GM19468 (cell line): ENCODE data around the gene KIRREL2.
"Not testable (repeated sequence)": the region's sequence is repeated elsewhere in the genome, so short reads cannot be mapped to it uniquely, and the experiment has no call there.

Experiments used
- ATAC-seq: cut with Tn5 transposase; IDR thresholded peaks from one replicate; pipeline ENCODE4 v1.9.1; 2021; ENCODE audit warnings: mild to moderate bottlenecking, moderate library complexity, moderate number of reproducible peaks; ENCODE audit not compliant: unreplicated experiment; ENCODE audit errors: extremely low read depth

The KIRREL2 gene

DNA sequence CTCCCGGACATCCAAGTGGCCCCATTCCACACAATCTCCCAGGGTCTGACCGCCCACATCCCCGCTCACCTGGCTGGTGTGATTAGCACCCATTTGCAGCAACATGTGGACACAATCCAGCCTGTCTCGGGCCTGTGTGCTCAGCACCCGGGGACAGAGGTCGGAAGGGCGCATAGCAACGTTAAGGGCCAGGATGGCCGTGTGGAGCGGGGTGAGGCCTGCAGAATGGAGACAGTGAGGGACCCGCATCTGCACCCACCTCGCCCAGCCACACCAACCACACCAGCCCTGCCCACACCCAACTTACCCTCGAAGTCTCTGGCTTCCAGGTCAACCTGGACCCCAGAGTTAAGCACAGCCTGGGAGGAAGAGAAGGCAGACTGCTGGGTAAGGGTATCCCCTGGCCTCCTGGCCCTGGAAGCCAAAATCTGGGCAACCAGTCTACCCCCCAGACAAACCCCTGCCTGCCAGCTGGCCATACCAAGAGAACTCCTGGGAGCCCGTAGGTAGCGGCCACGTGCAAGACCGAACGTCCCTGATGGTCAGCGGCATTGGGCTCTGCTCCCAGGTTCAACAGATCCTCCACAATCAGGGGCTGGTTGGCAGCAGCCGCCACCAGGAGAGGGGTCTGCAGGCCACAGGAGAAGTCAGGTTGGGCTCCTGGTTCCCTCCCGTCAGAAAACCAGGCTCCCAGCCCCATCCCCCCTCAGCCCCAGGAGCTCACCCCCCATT lies 39.4 kb downstream of the KIRREL2 start:
- ATAC-seq, result no peak

DNA sequence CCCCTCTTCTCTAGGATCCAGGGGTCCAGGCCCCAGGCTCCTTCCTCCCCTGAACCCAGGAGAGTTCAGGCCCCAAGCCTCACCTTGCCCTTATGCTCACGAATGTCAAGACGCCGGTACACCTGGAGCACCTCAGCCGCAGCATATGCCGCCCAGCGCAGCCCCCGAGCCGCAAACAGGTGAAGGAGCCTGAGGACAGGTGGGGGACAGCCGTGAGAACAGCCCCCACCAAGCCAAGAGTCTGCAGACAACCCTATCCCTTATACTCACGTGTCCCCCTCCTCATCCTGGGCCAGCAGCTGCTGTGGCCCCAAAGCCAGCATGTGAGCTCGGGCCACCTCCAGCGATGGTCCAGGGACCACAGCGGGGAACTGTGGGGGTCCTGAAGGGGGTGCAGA lies 39.9 kb downstream of the KIRREL2 start:
- ATAC-seq, result no peak

DNA sequence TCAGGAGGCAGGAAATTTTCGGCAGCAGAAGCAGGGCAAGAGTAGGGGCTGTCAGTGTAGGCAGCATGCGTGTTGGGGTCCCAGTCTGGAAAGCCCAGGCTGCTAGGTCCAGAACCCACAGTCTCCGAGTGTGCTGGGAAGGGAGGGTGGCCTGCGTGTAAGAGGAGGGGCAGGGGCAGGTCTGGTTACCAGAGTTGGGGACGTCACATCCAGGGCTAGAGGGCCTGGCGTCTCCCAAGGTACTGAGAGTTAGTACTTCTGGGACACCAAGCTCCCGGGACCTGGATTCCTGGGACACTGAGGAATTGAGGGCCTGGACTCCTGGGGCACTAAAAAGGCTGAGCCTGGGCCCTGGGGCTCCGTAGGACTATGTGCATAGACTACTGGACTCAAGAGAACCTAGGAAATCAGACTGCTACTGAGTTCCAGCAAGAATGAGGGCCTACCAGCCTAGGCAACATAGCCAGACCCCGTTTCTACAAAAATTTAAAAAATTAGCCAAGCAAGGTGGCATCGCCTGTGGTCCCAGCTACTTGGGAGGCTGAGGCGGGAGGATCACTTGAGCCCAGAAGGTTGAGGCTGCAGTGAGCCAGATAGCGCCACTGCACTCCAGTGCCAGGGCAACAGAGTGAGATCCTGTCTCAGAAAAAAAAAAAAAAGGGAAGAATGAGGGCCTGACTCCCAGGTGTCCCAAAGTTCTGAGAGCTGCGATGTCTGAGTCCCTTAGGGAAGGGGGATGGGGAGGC lies 41.2 kb downstream of the KIRREL2 start:
- no peak for ATAC-seq

DNA sequence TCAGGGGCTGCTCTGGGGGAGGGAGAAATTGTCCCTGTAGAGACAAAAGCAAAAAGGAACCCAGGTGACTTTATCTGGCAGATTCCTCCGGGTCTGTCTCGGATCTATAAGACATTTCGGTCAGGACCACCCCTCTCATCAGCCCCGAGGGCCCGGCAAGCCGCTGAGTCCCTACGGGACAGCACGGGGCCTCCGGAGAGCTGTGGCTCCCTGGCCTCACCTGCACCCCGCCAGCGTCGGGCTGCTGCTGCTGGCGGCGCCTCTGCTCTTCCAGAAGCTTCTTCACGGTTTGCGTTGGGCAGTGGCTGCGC lies 41.7 kb downstream of the KIRREL2 start:
- no peak for ATAC-seq

DNA sequence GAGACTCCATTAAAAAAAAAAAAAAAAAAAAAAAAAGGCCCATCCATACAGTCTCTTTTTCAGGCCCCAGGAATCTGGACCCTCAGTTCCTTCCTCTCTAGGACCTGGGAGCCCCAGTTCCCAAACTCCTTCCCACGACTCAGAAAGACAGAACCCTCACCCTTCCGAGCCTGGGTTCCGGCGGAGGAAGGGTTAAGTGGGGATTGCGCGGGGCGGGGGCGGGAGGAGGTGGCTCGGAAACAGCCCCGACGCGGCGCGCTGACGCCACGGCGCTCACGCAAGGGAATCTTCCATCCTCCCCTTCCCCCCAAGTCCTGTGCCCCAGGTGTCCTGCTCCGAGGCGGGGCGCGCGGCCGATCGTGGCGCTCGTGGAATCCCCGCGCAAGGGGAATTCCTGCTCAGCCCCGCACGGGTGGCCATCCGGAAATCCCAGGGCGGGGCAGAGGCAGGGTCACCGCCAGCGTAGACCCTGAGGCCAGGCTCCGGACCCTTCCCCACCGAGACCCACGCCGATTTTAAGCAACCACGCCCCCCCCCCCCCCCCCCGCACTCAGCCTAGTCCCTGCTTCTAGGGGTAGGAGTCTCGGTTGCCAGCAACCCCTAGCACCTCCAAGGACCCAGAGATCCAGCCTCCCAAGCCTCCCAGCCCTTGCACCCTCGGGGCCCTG lies 43.0 kb downstream of the KIRREL2 start:
- ATAC-seq, result no peak

DNA sequence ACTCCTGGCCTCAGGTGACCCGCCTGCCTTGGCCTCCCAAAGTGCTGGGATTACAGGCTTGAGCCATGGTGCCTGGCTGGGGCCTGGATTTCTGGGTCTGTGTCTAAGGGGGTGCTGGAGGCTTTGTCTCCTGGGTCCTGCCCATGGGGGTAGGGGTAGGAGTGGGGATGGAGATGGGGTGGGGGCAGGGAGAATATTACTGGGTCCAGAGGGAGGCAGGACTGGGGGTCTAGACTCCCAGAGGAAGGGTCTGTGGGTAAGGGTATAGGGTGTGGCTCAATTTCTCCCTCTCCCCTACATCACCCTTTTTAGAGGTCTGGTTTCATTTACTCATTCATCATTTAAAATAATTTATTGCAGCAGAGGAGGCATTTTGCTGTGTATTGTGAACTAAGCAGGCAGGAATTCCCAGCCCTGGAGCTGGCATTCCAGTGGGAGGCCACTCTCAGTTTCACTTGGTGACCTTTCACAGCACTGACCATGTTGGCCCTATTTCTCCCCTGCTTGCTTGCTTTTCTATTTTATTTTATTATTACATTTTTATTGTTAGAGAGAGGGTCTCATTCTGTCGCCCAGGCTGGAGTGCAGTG lies 44.4 kb downstream of the KIRREL2 start:
- no peak for ATAC-seq

DNA sequence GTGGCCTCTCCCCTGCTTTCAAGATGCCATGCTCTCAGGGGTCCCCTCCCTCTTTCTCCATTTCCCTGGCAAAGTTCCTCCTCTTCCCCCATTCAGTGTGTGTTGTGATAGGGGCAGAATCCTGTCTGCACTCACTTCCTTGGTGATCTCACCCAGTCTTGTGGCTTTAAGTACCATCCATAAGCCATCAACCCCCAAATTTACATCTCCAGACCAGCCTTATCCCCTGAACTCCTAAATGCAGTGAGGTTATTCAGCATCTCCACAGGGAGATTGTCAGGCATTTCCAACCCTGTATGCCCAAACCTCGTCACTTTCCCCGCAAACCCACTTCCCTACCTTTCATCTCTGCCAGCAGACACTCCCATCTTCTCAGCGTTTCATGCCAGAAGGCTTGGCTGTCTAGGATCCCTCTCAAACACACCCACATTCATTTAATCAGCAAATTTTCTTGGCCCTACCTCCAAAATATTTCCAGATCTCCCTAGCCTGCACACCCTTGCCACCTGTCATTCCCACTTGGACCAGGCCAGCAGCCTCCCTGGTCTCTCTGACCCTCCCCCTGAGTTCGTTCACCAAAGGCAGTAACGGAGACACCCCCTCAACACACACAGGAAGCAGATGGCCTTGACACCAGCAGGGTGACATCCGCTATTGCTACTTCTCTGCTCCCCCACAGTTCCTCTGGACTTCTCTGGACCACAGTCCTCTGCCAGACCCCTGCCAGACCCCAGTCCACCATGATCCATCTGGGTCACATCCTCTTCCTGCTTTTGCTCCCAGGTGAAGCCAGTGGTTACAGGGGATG lies 45.3 kb downstream of the KIRREL2 start, which contains the start of gene HCST:
TSS of gene HCST (plus strand) at position 676 of the 808 bp plus-strand sequence. CDS start at position 741, 65 bp downstream.
- no peak for ATAC-seq

DNA sequence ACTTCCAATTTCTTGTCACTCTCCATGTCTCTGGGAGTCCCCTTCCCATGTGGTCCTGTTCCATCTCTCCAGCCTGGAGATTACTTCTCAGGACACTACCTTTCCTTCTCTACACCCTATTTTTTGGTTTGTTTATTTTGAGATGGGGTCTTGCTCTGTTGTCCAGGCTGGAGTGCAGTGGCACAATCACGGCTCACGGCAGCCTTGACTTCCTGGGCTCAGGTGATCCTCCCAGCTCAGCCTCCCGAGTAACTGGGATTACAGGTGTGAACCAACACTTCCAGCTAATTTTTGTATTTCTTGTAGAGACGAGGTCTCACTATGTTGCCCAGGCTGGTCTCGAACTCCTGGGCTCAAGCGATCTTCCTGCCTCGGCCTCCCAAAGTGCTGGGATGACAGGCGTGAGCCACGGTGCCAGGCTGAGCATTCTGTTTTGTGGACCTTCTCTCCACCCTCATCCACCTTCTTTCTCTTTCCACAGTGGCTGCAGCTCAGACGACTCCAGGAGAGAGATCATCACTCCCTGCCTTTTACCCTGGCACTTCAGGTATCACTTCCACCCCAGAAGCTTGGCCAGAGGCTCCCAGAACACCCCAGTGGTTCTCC lies 46.3 kb downstream of the KIRREL2 start:
- no peak for ATAC-seq

DNA sequence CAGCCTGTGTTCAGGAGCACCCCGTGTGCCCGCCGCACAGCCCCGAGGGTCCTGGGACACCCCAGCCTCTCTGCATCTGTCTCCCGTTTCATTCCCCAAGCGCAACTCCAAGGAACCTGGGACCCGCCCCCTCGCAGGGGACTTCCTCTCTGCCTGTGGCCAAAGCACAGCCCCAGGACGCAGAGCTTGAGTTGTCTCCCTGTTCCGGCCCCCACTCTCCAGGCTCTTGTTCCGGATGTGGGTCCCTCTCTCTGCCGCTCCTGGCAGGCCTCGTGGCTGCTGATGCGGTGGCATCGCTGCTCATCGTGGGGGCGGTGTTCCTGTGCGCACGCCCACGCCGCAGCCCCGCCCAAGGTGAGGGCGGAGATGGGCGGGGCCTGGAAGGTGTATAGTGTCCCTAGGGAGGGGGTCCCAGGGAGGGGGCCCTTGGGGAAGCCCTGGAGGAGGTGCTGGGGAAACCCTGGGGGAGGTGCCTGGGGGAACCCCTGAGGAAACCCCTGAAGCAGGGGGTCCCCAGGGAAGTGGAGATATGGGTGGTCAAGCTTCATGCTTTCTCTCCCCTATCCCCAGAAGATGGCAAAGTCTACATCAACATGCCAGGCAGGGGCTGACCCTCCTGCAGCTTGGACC lies 47.0 kb downstream of the KIRREL2 start:
- peak; percentile 26 for ATAC-seq

DNA sequence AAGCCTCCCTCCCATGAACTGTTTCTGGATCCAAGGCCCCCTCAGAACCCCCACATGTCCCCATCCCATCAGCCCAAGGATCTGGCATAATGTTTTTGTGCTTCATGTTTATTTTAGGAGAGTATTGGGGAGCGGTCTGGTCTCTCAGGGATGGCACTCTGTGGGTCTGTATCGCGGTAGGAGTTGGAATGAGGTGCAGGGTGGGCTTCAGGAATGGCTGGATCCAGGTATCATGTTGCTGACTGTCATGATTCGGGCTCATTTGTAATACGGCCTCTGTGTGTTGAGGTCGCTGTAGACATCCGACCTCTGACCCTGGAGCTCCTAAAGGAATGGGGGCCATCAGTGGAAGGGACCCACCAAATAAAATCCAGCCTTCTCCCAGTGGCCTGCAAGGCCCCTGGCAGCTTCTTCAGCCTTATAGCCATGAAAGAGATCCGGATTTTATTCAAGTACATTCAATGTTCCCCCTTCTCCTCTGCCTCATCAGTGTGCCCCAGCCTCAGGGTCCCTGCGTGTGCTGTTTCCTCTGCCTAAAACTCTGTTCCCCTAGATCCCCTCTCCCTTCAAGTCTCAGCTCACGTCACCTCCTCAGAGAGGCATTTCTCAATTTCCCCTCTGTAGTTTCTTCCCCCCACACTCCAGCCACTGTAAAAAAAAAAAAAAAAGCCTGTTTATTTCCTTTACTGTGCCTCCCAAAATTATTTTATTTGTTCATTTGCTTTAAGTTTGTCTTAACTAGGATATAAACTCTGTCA lies 47.8 kb downstream of the KIRREL2 start:
- no peak for ATAC-seq

DNA sequence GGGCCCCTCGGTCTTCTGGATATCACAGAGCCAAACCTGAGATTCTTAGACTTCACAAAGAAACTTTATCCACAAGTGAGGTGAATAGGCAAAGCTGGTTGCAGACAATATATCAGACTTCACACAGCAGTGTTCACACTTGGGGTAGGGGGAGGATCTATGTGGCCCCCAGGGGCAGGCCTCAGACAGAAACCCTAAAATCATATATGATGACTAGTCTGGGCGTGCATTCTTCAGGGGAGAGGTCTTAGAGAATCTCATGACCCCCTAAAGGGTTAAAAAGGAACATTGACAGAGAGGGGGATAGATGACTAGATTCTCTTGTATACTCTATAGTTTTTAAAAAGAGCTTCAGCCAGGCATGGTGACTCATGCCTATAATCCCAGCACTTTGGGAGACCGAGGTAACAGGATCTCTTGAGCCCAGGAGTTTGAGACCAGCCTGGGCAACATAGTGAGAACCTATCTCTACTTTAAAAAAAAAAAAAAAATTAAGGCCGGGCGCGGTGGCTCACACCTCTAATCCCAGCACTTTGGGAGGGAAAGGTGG lies 48.5 kb downstream of the KIRREL2 start:
- ATAC-seq, result no peak

DNA sequence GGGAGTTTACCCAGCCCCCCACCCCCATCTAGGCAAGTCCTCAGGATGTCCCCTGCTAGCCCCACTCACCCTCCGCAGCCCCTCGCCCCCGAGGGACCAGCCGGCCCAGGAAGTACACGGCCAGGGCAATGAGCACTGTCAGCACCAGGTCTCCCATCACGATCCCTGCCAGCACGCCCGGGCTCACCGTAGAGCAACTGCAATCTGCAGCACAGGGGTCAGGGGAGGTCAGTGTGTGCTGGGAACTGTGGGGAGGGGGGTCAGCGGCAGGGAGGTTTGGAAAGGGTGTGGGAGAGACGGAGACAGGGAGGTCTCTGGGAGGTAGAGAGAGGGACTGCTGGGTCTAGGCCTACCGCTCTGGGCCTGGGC lies 50.6 kb downstream of the KIRREL2 start:
- ATAC-seq, result no peak

DNA sequence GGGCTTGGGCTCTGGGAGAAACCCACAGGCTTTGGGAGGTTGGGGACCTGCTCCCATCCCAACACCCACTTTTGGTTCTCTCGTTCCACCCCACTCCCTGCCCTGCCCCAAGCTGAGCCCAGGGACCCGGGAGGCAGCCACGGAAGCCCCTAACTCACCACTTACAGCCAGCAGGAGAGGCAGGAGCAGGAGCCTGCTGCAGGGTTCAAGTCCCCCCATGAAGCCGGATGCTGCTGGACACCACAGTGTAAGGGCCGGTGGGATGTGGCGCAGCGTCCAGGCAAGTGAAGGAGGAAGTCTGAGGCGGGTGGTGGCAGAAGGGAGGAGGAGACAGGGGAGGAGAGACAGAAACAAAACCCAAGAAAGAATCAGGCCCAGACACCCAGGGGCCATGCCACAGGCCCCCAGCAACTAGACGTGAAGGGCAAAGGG lies 51.3 kb downstream of the KIRREL2 start, which contains the start of gene TYROBP:
TSS of gene TYROBP (minus strand) at position 286 of the 432 bp plus-strand sequence. CDS start at position 219, 67 bp downstream.
- no peak for ATAC-seq

DNA sequence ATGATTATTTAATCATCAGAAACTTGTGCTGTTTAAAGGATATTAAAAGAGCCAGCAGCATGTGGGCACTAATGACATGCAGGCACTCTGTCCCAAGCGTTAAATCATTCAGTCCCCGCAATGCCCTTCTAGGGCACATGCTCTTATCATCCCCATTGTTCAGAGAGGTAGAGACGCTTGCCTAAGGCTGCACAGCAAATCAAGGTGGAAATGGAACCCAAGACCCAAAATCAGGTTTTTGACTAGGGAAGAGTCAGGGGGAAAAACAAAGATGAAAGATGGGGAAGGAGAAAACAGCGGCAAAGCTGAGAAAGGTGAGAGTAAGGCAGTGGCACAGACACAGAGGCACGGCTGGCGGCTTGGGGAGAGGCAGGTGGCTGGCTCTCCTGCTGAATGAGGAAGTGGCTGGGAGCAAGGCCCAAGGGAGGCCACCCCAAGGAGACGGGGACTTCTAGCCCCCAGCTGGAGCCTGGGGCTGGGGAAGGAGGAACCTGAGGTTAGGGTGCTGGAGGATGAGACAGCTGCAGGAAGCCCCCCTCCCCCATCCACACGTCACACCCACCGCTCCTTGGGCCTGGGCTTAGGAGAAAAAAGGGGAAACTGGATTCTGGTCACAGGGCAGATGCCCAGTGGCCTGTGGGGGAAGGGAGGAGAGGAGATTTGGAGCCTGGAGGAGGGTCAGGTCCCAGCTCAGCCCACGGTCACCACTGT lies 52.4 kb downstream of the KIRREL2 start:
- ATAC-seq, result no peak

DNA sequence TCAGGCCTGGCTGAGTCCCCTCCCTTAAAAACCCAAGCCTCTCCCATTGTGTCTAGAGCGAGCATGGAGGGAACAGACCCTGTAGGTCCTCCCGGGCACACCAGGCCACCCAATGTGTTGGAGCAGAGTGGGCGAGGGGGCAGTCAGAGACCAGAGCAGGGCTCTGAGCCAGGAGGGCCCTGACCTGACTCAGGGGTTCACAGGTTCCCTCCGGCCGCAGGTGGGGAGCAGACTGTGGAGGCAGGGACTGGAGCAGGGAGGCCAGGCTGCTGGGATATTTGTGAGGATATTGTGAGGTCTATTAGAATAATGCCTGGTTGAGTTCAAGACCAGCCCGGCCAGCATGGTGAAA lies 52.9 kb downstream of the KIRREL2 start:
- no peak for ATAC-seq

DNA sequence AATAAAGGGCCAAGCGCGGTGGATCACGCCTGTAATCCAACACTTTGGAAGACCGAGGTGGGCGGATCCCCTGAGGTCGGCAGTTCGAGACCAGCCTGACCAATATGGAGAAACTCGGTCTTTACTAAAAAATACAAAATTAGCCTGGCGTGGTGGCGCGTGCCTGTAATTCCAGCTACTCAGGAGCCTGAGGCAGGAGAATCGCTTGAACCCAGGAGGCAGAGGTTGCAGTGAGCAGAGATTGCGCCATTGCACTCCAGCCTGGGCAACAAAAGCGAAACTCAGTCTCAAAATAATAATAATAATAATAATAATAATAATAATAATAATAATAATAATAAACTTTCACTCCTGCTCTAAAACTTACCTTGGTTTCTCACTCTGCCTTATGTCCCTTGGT lies 53.6 kb downstream of the KIRREL2 start:
- not testable (repeated sequence) for ATAC-seq

DNA sequence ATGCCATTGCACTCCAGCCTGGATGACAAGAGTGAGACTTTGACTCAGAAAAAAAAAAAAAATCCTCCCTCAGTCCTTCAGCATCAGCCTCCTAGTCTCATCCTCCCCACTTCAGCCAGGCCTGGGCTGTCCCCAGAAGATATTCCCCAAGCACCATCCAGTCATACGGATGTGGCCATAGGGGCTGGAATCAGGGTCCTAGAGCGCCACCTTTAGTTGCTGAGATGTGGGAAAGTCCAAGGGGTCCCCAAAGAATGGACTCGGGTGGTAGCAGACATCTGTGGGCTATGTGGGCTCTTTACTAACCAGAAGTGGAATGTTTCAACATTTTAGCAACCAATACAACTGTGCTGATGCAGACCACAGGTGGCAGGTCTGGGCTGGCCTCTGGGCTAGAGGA lies 54.5 kb downstream of the KIRREL2 start:
- no peak for ATAC-seq

DNA sequence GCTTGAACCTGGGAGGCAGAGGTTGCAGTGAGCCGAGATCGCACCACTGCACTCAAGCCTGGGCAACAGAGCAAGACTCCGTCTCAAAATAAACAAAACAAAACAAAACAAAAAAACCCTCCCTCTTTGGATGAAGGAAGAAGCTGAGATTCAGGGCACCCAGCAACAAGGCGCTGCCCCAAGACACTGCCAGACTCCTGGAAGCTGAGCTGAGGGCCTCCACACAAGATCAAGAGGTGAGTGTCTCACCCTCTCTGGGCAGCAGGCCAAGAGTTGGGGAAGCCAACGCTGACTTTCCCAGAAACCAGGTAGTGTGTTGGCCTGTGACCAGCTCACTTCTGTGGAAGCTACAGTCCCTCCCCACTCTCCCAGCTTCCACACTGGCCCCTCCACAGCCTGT lies 55.1 kb downstream of the KIRREL2 start:
- ATAC-seq, result no peak
